Measurements from ENCODE around the gene CFAP68. TPM values are rescaled to one million over a fixed set of nuclear protein-coding genes. Genes with fewer than 3 reads are reported as not detected.

Gene CFAP68
- total and polyA plus RNA-seq, 10 of the 15 experiments (the other 5 are each of a cell fraction or from before 2014, with no cell fraction given) = 35.7 to 84.4 (median 64.1) TPM

DNA sequence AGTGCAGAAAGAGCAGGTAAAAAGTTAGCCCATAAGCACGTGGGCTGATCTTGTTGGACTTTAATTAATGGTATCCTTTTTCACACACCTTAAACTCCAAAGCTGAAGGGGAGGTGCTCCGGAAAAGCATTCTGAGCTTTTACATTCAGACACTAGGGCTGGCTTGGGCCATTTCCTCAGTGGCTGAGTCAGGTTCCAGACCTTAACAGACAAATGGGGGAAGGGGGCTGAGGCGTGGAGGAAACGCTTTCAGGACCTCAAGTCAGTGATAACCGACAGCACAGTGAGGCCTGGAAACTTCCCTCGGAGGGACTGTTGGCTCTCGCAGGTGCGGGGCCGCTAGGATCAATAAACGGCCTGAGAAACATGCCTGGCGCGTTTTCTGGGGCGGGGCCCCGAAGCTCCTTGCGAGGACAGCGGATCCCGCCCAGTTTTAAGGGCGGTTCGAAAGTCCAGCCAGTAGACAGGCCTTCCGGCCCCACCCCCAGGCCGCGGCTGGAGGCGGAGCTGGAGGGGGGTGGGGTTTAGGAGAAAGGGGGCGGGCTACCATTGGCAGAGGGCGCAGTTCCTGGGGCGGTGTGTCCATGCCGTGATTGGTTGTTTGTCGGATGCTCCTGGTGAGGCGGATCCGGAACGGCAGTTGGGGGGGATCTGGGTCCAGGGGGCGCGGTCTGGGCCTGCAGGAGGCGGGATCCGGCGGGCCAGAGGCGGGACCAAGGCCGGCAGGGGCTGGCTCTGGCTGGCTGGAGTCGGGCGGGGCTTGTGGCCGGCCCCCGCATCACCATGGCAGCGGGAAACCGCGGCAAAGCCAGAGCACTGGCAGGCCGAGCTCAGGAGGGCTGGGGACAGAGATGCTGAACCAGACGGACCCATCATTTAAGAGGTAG, 47.4 kb downstream of the CFAP68 start (continued):
- TF ChIP-seq ETV6 (conservative IDR thresholded peaks at IDR 0.05 in 1 of 2, IDR thresholded peaks at IDR 0.05 in 1 of 2; ENCODE audit: borderline replicate concordance in 1 of 2, low read depth in 1 of 2) = no peak
- TF ChIP-seq ZNF24 (IDR thresholded peaks at IDR 0.05) = no peak
- TF ChIP-seq NKRF (conservative IDR thresholded peaks at IDR 0.05) = peak; percentile 44; the same call in 1 of the 2 replicates
- peak; percentile 15; the same call in 1 of the 2 replicates for TF ChIP-seq RUNX3 (IDR thresholded peaks at IDR 0.05; ENCODE audit: low read length)
- TF ChIP-seq BMI1 (IDR thresholded peaks at IDR 0.05; ENCODE audit: borderline replicate concordance) = peak; percentile 63; the same call in 1 of the 2 replicates
- no peak for TF ChIP-seq ZNF384 (IDR thresholded peaks at IDR 0.05; ENCODE audit: borderline replicate concordance, low read depth, low read length)
- TF ChIP-seq SMAD1 (IDR thresholded peaks at IDR 0.05; ENCODE audit: low read depth, partially characterized antibody) = no peak
- peak; percentile 44; the same call in 1 of the 2 replicates for TF ChIP-seq MAX (IDR thresholded peaks at IDR 0.05; ENCODE audit: low read depth, low read length)
